Ovary (tissue), 3 donors: ENCODE data around the gene RNF152.

Experiments used
- CTCF ChIP-seq, 3 donors: fragments of 450-650 bp in 2 of 3; fragments of 200-600 bp in 1 of 3; IDR thresholded peaks; one replicate each; pipeline versions ENCODE4 v1.5.1 to v1.8.0; 2016 to 2022; ENCODE audit warnings: antibody characterized with exemption in 3 of 3, mild to moderate bottlenecking in 1 of 3
- EP300 ChIP-seq: sonication (generic); formaldehyde crosslinking; IDR thresholded peaks from one replicate; pipeline ENCODE4 v1.6.1; 2017; ENCODE audit warnings: antibody characterized with exemption
- POLR2A ChIP-seq: fragments of 450-650 bp; IDR thresholded peaks from one replicate; pipeline ENCODE4 v1.6.1; 2017; ENCODE audit warnings: antibody characterized with exemption, mild to moderate bottlenecking, moderate library complexity
- donor health status: DM: no; HTN: no; CAD: no.

- no peak for TF ChIP-seq POLR2A
- no peak for TF ChIP-seq CTCF (IDR thresholded peaks at IDR 0.05)
- TF ChIP-seq EP300: no peak
Measured at GRCh38 chr18:61887838-61888237, 5.0 kb downstream of the RNF152 start.
